HEK293 (cell line): ENCODE data around the gene TMEM119.
A peak's percentile ranks its signal among the peaks of the same experiment; 100 is the strongest.

Source experiments
- CTCF ChIA-PET: fragments of 350-600 bp; formaldehyde crosslinking; extraction: SDS; loops from one replicate; lab custom pipeline; 2021; ENCODE audit warnings: antibody characterized with exemption; lab: Yijun Ruan, JAX
- POLR2A ChIA-PET: fragments of 300-600 bp; formaldehyde crosslinking; extraction: SDS; loops from one replicate; lab custom pipeline; 2020; ENCODE audit warnings: antibody characterized with exemption, inconsistent platforms; lab: Yijun Ruan, JAX
- H3K27ac ChIP-seq: fragments of 200-500 bp; sonication (Bioruptor generic); 2 replicates; pipeline ENCODE4 v1.5.1; 2014; ENCODE audit warnings: low read depth, low read length, control low read depth, inconsistent platforms; ENCODE audit errors: extremely low read depth
- H3K36me3 ChIP-seq, 2 experiments: fragments of 200-500 bp in 1 of 2; sonication (Bioruptor generic) in 1 of 2; 1 replicate in 1 of 2; 2 replicates in 1 of 2; pipeline ENCODE4 v1.5.1; 2014 to 2017; ENCODE audit warnings: inconsistent platforms in 2 of 2, low read length in 2 of 2; ENCODE audit not compliant: control insufficient read depth in 2 of 2, insufficient read depth in 1 of 2
- H3K4me1 ChIP-seq: fragments of 200-500 bp; sonication (Bioruptor generic); 2 replicates; pipeline ENCODE4 v1.5.1; 2014; ENCODE audit warnings: mild to moderate bottlenecking, low read length, inconsistent platforms; ENCODE audit not compliant: control insufficient read depth, insufficient read depth
- H3K4me3 ChIP-seq: 2 replicates; pipeline ENCODE4 v1.5.1; 2011; ENCODE audit warnings: low read depth, mild to moderate bottlenecking, control low read depth, low read length, moderate library complexity
- H3K9me3 ChIP-seq: fragments of 200-500 bp; sonication (Bioruptor generic); 2 replicates; pipeline ENCODE4 v1.5.1; 2014; ENCODE audit warnings: low read depth, low read length, inconsistent platforms; ENCODE audit not compliant: control insufficient read depth, insufficient read depth
- HIC1 ChIP-seq: fragments of 450-650 bp; formaldehyde crosslinking; IDR thresholded peaks from 2 replicates; pipeline ENCODE4 v1.5.1; 2016; ENCODE audit warnings: missing biosample characterization, missing genetic modification characterization
- HOXA7 ChIP-seq: sonication (generic); formaldehyde crosslinking; IDR thresholded peaks from 2 replicates; pipeline ENCODE4 v1.8.1; 2022; ENCODE audit warnings: missing genetic modification reagents, borderline replicate concordance
- PATZ1 ChIP-seq: fragments of 450-650 bp; formaldehyde crosslinking; IDR thresholded peaks from 2 replicates; pipeline ENCODE4 v1.5.1; 2016; ENCODE audit warnings: missing biosample characterization, missing genetic modification characterization
- ZBTB11 ChIP-seq: fragments of 450-650 bp; formaldehyde crosslinking; conservative IDR thresholded peaks from 2 replicates; pipeline ENCODE4 v1.5.1; 2016; ENCODE audit warnings: low read depth, missing biosample characterization, missing genetic modification characterization
- ZBTB48 ChIP-seq: fragments of 450-650 bp; formaldehyde crosslinking; IDR thresholded peaks from 2 replicates; pipeline ENCODE4 v1.5.1; 2016; ENCODE audit warnings: missing biosample characterization, missing genetic modification characterization
- ZBTB8A ChIP-seq: fragments of 450-650 bp; formaldehyde crosslinking; IDR thresholded peaks from 2 replicates; pipeline ENCODE4 v1.5.1; 2016; ENCODE audit warnings: missing biosample characterization, missing genetic modification characterization
- ZNF16 ChIP-seq: fragments of 450-650 bp; formaldehyde crosslinking; IDR thresholded peaks from 2 replicates; pipeline ENCODE4 v1.5.1; 2016; ENCODE audit warnings: low read depth, missing biosample characterization, missing genetic modification characterization
- ZNF23 ChIP-seq: fragments of 450-650 bp; formaldehyde crosslinking; IDR thresholded peaks from 2 replicates; pipeline ENCODE4 v1.5.1; 2016; ENCODE audit warnings: missing biosample characterization, missing genetic modification characterization, borderline replicate concordance
- ZNF24 ChIP-seq: fragments of 450-650 bp; formaldehyde crosslinking; IDR thresholded peaks from 2 replicates; pipeline ENCODE4 v1.5.1; 2016; ENCODE audit warnings: missing biosample characterization, missing genetic modification characterization
- ZNF266 ChIP-seq: fragments of 450-650 bp; formaldehyde crosslinking; IDR thresholded peaks from 2 replicates; pipeline ENCODE4 v1.5.1; 2016; ENCODE audit warnings: missing biosample characterization, missing genetic modification characterization, low read depth
- ZNF292 ChIP-seq: fragments of 450-650 bp; formaldehyde crosslinking; IDR thresholded peaks from 2 replicates; pipeline ENCODE4 v1.5.1; 2016; ENCODE audit warnings: low read depth, missing biosample characterization, missing genetic modification characterization, borderline replicate concordance
- ZNF302 ChIP-seq: fragments of 450-650 bp; formaldehyde crosslinking; IDR thresholded peaks from 2 replicates; pipeline ENCODE4 v1.5.1; 2016; ENCODE audit warnings: missing biosample characterization, missing genetic modification characterization, low read depth
- ZNF362 ChIP-seq: fragments of 450-650 bp; formaldehyde crosslinking; IDR thresholded peaks from 2 replicates; pipeline ENCODE4 v1.5.1; 2016; ENCODE audit warnings: missing biosample characterization, missing genetic modification characterization
- ZNF391 ChIP-seq: fragments of 450-650 bp; formaldehyde crosslinking; IDR thresholded peaks from 2 replicates; pipeline ENCODE4 v1.5.1; 2016; ENCODE audit warnings: low read depth, missing biosample characterization, missing genetic modification characterization, borderline replicate concordance
- ZNF416 ChIP-seq: fragments of 450-650 bp; formaldehyde crosslinking; IDR thresholded peaks from 2 replicates; pipeline ENCODE4 v1.5.1; 2016; ENCODE audit warnings: missing biosample characterization, missing genetic modification characterization
- ZNF514 ChIP-seq: fragments of 450-650 bp; formaldehyde crosslinking; IDR thresholded peaks from 2 replicates; pipeline ENCODE4 v1.5.1; 2016; ENCODE audit warnings: missing biosample characterization, missing genetic modification characterization
- ZNF580 ChIP-seq: fragments of 450-650 bp; formaldehyde crosslinking; IDR thresholded peaks from 2 replicates; pipeline ENCODE4 v1.5.1; 2016; ENCODE audit warnings: missing biosample characterization, missing genetic modification characterization
- ZNF610 ChIP-seq: fragments of 450-650 bp; formaldehyde crosslinking; IDR thresholded peaks from 2 replicates; pipeline ENCODE4 v1.5.1; 2016; ENCODE audit warnings: missing biosample characterization, missing genetic modification characterization, borderline replicate concordance
- ZNF629 ChIP-seq: fragments of 450-650 bp; formaldehyde crosslinking; IDR thresholded peaks from 2 replicates; pipeline ENCODE4 v1.5.1; 2017; ENCODE audit warnings: missing biosample characterization, missing genetic modification characterization
- ZSCAN4 ChIP-seq: fragments of 450-650 bp; formaldehyde crosslinking; IDR thresholded peaks from 2 replicates; pipeline ENCODE4 v1.5.1; 2017; ENCODE audit warnings: missing biosample characterization, missing genetic modification characterization
- TF ChIP-seq, protein P1 (sequence below): fragments of 450-650 bp; formaldehyde crosslinking; IDR thresholded peaks from 2 replicates; pipeline ENCODE4 v1.5.1; 2017; ENCODE audit warnings: missing biosample characterization, missing genetic modification characterization

The TMEM119 gene

DNA sequence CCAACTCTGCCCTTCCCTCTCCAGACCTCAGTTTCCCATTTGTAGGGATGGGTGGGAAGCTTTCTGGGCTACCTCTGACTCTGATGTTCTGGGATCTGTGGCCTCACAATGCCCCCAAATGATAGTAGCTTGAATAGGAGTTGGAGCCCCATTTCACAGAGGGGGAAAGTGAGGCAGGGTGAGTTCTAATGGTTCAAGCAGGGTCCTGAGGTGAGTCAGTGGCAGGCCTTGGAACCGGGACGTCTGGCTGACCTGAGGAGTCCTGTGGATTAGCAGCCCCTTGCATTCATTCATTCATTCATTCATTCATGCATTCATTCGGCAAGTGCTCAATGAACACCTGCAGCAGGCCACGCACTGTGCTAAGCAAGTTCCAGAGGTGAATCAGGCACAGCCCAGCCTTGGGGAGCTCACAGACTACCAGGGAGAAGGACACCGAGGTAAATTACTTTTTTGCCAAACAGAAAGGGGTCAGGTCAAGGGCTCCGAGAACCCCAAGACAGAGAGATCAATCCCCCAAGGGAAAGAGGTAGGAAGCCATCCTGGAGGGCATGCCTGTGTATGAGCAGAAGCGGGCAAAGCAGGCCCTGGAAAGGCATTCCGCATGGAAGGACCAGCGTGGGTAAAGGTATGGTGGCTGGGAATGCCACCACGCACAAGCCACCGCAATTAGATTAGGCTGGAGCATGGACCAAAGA, 818 bp upstream of the TMEM119 start:
- Histone ChIP-seq H3K4me3 (no peak overlapping the region), H3K27ac (no peak overlapping the region), H3K4me1 (no peaks in the 10 kb centered on the region), H3K9me3 (no peaks in the 10 kb centered on the region), H3K36me3 (no peaks in the 10 kb centered on the region)
- CTCF ChIA-PET = no interaction called here
- TF ChIP-seq ZNF24 (tag by site-specific recombination) (peak; percentile 64; the same call in 1 of the 2 replicates), HIC1 (no peak), ZNF629 (tag by site-specific recombination) (no peak)
- POLR2A ChIA-PET = no interaction called here

- POLR2A ChIA-PET = no interaction called here
- H3K9me3 ChIP-seq = no peaks in the 10 kb centered on the region
- no peak overlapping the region for H3K4me3 ChIP-seq
- CTCF ChIA-PET = interaction anchor here (0.6 kb wide), 1 partner anchor 706 kb away, joined by 3 read pairs; no protein-coding TSS in a partner anchor
- no peaks in the 10 kb centered on the region for H3K4me1 ChIP-seq
- no peaks in the 10 kb centered on the region for H3K36me3 ChIP-seq
- TF ChIP-seq ZNF416 (tag by site-specific recombination) (no peak), ZBTB8A (tag by site-specific recombination) (no peak), ZNF580 (no peak), ZNF16 (tag by site-specific recombination) (no peak), HOXA7 (no peak), ZNF610 (tag by site-specific recombination) (no peak), ZBTB48 (no peak), PATZ1 (tag by site-specific recombination) (0 out of 2 replicates have a peak, but pooled peaks have one; percentile 33), ZSCAN4 (0 out of 2 replicates have a peak, but pooled peaks have one; percentile 9), ZBTB11 (tag by site-specific recombination) (no peak), ZNF23 (tag by site-specific recombination) (no peak), ZNF266 (tag by site-specific recombination) (no peak), ZNF362 (tag by site-specific recombination) (no peak), ZNF391 (no peak), ZNF292 (tag by site-specific recombination) (no peak), ZNF302 (tag by site-specific recombination) (no peak), ZNF514 (tag by site-specific recombination) (no peak)
- TF ChIP-seq, protein P1, sequence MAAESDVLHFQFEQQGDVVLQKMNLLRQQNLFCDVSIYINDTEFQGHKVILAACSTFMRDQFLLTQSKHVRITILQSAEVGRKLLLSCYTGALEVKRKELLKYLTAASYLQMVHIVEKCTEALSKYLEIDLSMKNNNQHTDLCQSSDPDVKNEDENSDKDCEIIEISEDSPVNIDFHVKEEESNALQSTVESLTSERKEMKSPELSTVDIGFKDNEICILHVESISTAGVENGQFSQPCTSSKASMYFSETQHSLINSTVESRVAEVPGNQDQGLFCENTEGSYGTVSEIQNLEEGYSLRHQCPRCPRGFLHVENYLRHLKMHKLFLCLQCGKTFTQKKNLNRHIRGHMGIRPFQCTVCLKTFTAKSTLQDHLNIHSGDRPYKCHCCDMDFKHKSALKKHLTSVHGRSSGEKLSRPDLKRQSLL = no peak
- no peak overlapping the region for H3K27ac ChIP-seq
These were observed 878 bp downstream of the TMEM119 start for GRCh38 chr12:108596854-108597558.
